HCT116 (cell line): ENCODE data around the gene DYNLT4. TPM values are rescaled to one million over a fixed set of nuclear protein-coding genes. Genes with fewer than 3 reads are reported as not detected.
"Not testable (repeated sequence)": the region's sequence is repeated elsewhere in the genome, so short reads cannot be mapped to it uniquely, and the experiment has no call there.

Source experiments
- ATAC-seq: fragments of 200-7000 bp; cut with Tn5 transposase; 2 replicates; pipeline ENCODE4 v1.9.1; 2020; ENCODE audit warnings: mild to moderate bottlenecking, moderate library complexity
- BruUV-seq: library from RNA; stranded (reverse); fragments of 400-500 nt; replicated peaks from 2 replicates; lab custom pipeline; 2021; lab: Mats Ljungman, UMichigan
- CTCF ChIA-PET: fragments of 300-600 bp; sonication (Branson Sonifier 250); formaldehyde crosslinking; loops from one replicate; lab custom pipeline; 2021; ENCODE audit warnings: antibody characterized with exemption; lab: Charles Lee
- POLR2A ChIA-PET: fragments of 300-600, 350-600 bp; sonication (Branson Sonifier 250); formaldehyde crosslinking; loops from one replicate; lab custom pipeline; 2021; ENCODE audit warnings: antibody characterized with exemption; lab: Charles Lee
- RAD21 ChIA-PET, 2 experiments: fragments of 300-600 bp; sonication (Branson Sonifier 250); formaldehyde crosslinking; loops; one replicate each; lab custom pipeline; 2023; ENCODE audit warnings: low total read pairs in 2 of 2; ENCODE audit not compliant: uncharacterized antibody in 2 of 2, unreplicated experiment in 2 of 2, low non-redundant PET in 1 of 2; lab: Charles Lee
- DNase-seq: peaks from one replicate; pipeline ENCODE4 v3.0.0-alpha.2; 2010; ENCODE audit warnings: low read depth, low spot score
- H2AFZ ChIP-seq: fragments of 200-600 bp; shearing (Covaris generic), sonication (generic); 2 replicates; pipeline ENCODE4 v1.6.1; 2017; ENCODE audit warnings: low read depth, mixed run types, mixed read lengths, antibody characterized with exemption, low read length; ENCODE audit not compliant: poor library complexity, severe bottlenecking
- H3K27ac ChIP-seq: 2 replicates; pipeline ENCODE4 v1.5.1; 2012; ENCODE audit warnings: low read depth, low read length
- H3K27me3 ChIP-seq: fragments of 200-600 bp; sonication (generic); 2 replicates; pipeline ENCODE4 v1.6.1; 2016; ENCODE audit warnings: mixed run types, low read length, mixed read lengths; ENCODE audit not compliant: insufficient read depth
- H3K36me3 ChIP-seq, 2 experiments: fragments of 200-500 bp in 1 of 2; fragments of 200-600 bp in 1 of 2; sonication (Bioruptor generic) in 1 of 2; sonication (generic) in 1 of 2; 2 replicates each; pipeline versions ENCODE4 v1.5.1 to v1.6.1; 2014 to 2016; ENCODE audit warnings: low read length in 2 of 2, inconsistent platforms in 1 of 2, mixed read lengths in 1 of 2, mixed run types in 1 of 2; ENCODE audit not compliant: insufficient read depth in 2 of 2, control insufficient read depth in 1 of 2
- H3K4me1 ChIP-seq, 2 experiments: fragments of 200-600 bp in 1 of 2; sonication (generic) in 1 of 2; 2 replicates each; pipeline versions ENCODE4 v1.5.1 to v1.6.1; 2012 to 2017; ENCODE audit warnings: low read length in 2 of 2, inconsistent platforms in 1 of 2, mild to moderate bottlenecking in 1 of 2, mixed read lengths in 1 of 2, mixed run types in 1 of 2, moderate library complexity in 1 of 2; ENCODE audit not compliant: insufficient read depth in 2 of 2, control insufficient read depth in 1 of 2
- H3K4me2 ChIP-seq: fragments of 200-600 bp; sonication (generic); 2 replicates; pipeline ENCODE4 v1.6.1; 2017; ENCODE audit warnings: mixed run types, low read length, mixed read lengths
- H3K4me3 ChIP-seq, 2 experiments: fragments of 200-600 bp in 1 of 2; sonication (generic) in 1 of 2; replicated peaks in 1 of 2; 2 replicates each; pipeline ENCODE4 v1.5.1; 2011 to 2016; ENCODE audit warnings: low read length in 2 of 2, control low read depth in 1 of 2, low read depth in 1 of 2, mild to moderate bottlenecking in 1 of 2, mixed read lengths in 1 of 2, mixed run types in 1 of 2
- H3K79me2 ChIP-seq: fragments of 200-600 bp; sonication (generic); 2 replicates; pipeline ENCODE4 v1.6.1; 2017; ENCODE audit warnings: mild to moderate bottlenecking, mixed run types, low read length, moderate library complexity, mixed read lengths; ENCODE audit not compliant: insufficient read depth
- H3K9ac ChIP-seq: fragments of 200-600 bp; sonication (generic); 2 replicates; pipeline ENCODE4 v1.6.1; 2016; ENCODE audit warnings: low read length, mixed read lengths
- H3K9me2 ChIP-seq: fragments of 200-600 bp; sonication (generic), shearing (Covaris generic); 2 replicates; pipeline ENCODE4 v1.6.1; 2017; ENCODE audit warnings: mixed run types, mild to moderate bottlenecking, moderate library complexity; ENCODE audit not compliant: insufficient read depth
- H3K9me3 ChIP-seq, 2 experiments: fragments of 200-500 bp in 1 of 2; fragments of 200-600 bp in 1 of 2; sonication (Bioruptor generic) in 1 of 2; sonication (generic) in 1 of 2; 2 replicates each; pipeline ENCODE4 v1.6.1; 2014 to 2017; ENCODE audit warnings: low read length in 2 of 2, mixed read lengths in 2 of 2, inconsistent platforms in 1 of 2, low read depth in 1 of 2, mild to moderate bottlenecking in 1 of 2, mixed run types in 1 of 2, moderate library complexity in 1 of 2; ENCODE audit not compliant: control insufficient read depth in 1 of 2, insufficient read depth in 1 of 2
- H4K20me1 ChIP-seq: fragments of 200-600 bp; sonication (generic), shearing (Covaris generic); 2 replicates; pipeline ENCODE4 v1.6.1; 2017; ENCODE audit warnings: mixed run types, mild to moderate bottlenecking, moderate library complexity; ENCODE audit not compliant: insufficient read depth
- CBX3 ChIP-seq: IDR thresholded peaks from 2 replicates; pipeline ENCODE4 v1.6.1; 2012; ENCODE audit warnings: low read depth
- ELF1 ChIP-seq: IDR thresholded peaks from 2 replicates; pipeline ENCODE4 v1.6.1; 2012; ENCODE audit warnings: low read depth, borderline replicate concordance
- EZH2phosphoT487 ChIP-seq: fragments of 200-600 bp; IDR thresholded peaks from 2 replicates; pipeline ENCODE4 v1.6.1; 2018; ENCODE audit warnings: antibody characterized with exemption, borderline replicate concordance
- FOSL1 ChIP-seq: IDR thresholded peaks from 2 replicates; pipeline ENCODE4 v1.6.1; 2012; ENCODE audit warnings: low read depth
- JUND ChIP-seq: IDR thresholded peaks from 2 replicates; pipeline ENCODE4 v1.6.1; 2012
- RAD21 ChIP-seq: IDR thresholded peaks from 2 replicates; pipeline ENCODE4 v1.6.1; 2012; ENCODE audit warnings: low read depth, mild to moderate bottlenecking
- SIN3A ChIP-seq: IDR thresholded peaks from 2 replicates; pipeline ENCODE4 v1.6.1; 2012; ENCODE audit warnings: low read depth
- YY1 ChIP-seq: IDR thresholded peaks from 2 replicates; pipeline ENCODE4 v1.6.1; 2011; ENCODE audit warnings: low read length, low read depth, moderate library complexity, mild to moderate bottlenecking; ENCODE audit not compliant: insufficient replicate concordance; ENCODE audit errors: extremely low read depth
- ZFX ChIP-seq: fragments of 450-650 bp; IDR thresholded peaks from 2 replicates; pipeline ENCODE4 v1.6.1; 2017
- ZNF274 ChIP-seq: fragments of 200-500 bp; sonication (Bioruptor generic); IDR thresholded peaks from 2 replicates; pipeline ENCODE4 v1.6.1; 2014; ENCODE audit warnings: mild to moderate bottlenecking, low read depth, low read length, inconsistent platforms
- intact Hi-C: fragments of 100-400 bp; cut with micrococcal nuclease; formaldehyde crosslinking; loops from 2 replicates; pipeline ENCODE4 v1.10.0; 2022
- total RNA-seq: library from RNA; stranded (reverse); gene quantifications from one replicate; pipeline ENCODE4 v1.2.1, GENCODE V29; 2021; ENCODE audit not compliant: unreplicated experiment
- TF ChIP-seq, protein P1 (sequence below): IDR thresholded peaks from 2 replicates; pipeline ENCODE4 v1.6.1; 2012; ENCODE audit warnings: low read depth
- TF ChIP-seq, protein P2 (sequence below): IDR thresholded peaks from 2 replicates; pipeline ENCODE4 v1.6.1; 2012

Gene DYNLT4
- total RNA-seq, 1 experiment from 2014 or later = 0.96 TPM

DNA sequence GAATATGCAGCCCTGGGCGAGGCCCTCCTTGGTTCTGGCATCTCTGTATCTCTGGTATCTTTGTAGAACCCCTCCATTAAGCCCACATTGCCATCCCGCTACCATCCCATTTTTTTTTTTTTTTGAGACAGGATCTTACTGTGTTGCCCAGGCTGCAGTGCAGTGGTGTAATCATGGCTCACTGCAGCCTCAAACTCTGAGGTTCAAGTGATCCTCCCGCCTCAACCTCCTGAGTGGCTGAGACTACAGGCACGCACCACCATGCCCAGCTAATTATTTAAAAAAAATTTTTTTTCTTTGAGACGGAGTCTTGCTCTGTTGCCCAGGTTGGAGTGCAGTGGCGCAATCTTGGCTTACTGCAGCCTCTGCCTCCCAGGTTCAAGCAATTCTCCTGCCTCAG is 17.2 kb upstream of the DYNLT4 start:
- H2AFZ ChIP-seq, CTCF ChIA-PET, H3K9me3 ChIP-seq, H3K27ac ChIP-seq, DNase-seq, BruUV-seq, H3K4me3 ChIP-seq, ATAC-seq, RAD21 ChIA-PET, H3K79me2 ChIP-seq, H3K36me3 ChIP-seq, H3K9me2 ChIP-seq, H3K9ac ChIP-seq, H3K27me3 ChIP-seq, H4K20me1 ChIP-seq, intact Hi-C loops, H3K4me2 ChIP-seq: not testable (repeated sequence)
- H3K4me1 ChIP-seq = peaks cover 0 to 13% of the 10 kb centered on the region in 2 experiments; a peak in 2 of 4 replicates
- POLR2A ChIA-PET = interaction anchor here (1.7 to 9.1 kb wide), 2 partner anchors 16 to 103 kb away, joined by 5 to 200 read pairs; partner anchors contain the start of genes BTBD19 and DYNLT4

DNA sequence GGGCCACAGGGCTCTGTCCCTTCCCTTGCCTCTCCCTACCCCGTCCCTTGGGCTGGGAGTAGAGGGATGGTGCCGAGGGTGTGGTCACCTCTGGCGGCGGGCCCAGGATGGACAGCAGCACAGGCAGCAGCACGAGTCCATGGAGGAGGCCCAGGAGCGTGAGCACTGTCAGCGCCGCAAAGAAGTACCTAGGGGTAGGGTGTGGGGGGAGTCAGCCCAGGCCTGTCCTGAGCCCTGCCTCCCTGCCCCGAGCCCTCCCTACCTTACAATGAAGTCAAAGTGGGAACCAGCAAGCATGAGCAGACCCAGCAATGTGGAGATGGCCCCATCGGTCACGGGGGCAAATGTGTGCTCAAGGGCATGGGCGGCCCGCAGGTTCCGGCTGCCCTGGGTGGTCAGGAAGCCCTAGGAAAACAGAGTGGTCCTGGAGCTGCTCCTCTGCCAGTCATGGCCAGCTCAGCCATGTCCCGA is 15.9 kb upstream of the DYNLT4 start:
- Histone ChIP-seq H3K79me2 (no peaks in the 10 kb centered on the region), H3K4me1 (peaks cover 10 to 26% of the 10 kb centered on the region in 2 experiments), H3K9ac (no peak overlapping the region), H3K27ac (no peak overlapping the region), H3K27me3 (no peaks in the 10 kb centered on the region), H4K20me1 (no peaks in the 10 kb centered on the region), H3K4me2 (no peak overlapping the region), H3K9me3 (no peaks in the 10 kb centered on the region), H3K4me3 (no peak overlapping the region), H3K9me2 (no peaks in the 10 kb centered on the region), H3K36me3 (no peaks in the 10 kb centered on the region), H2AFZ (no peak overlapping the region)
- TF ChIP-seq EZH2phosphoT487 (no peak), RAD21 (no peak), YY1 (no peak), ELF1 (no peak), ZNF274 (no peak), JUND (no peak), SIN3A (no peak), ZFX (no peak), CBX3 (no peak), FOSL1 (no peak)
- TF ChIP-seq, protein P1, sequence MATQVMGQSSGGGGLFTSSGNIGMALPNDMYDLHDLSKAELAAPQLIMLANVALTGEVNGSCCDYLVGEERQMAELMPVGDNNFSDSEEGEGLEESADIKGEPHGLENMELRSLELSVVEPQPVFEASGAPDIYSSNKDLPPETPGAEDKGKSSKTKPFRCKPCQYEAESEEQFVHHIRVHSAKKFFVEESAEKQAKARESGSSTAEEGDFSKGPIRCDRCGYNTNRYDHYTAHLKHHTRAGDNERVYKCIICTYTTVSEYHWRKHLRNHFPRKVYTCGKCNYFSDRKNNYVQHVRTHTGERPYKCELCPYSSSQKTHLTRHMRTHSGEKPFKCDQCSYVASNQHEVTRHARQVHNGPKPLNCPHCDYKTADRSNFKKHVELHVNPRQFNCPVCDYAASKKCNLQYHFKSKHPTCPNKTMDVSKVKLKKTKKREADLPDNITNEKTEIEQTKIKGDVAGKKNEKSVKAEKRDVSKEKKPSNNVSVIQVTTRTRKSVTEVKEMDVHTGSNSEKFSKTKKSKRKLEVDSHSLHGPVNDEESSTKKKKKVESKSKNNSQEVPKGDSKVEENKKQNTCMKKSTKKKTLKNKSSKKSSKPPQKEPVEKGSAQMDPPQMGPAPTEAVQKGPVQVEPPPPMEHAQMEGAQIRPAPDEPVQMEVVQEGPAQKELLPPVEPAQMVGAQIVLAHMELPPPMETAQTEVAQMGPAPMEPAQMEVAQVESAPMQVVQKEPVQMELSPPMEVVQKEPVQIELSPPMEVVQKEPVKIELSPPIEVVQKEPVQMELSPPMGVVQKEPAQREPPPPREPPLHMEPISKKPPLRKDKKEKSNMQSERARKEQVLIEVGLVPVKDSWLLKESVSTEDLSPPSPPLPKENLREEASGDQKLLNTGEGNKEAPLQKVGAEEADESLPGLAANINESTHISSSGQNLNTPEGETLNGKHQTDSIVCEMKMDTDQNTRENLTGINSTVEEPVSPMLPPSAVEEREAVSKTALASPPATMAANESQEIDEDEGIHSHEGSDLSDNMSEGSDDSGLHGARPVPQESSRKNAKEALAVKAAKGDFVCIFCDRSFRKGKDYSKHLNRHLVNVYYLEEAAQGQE = no peak
- TF ChIP-seq, protein P2, sequence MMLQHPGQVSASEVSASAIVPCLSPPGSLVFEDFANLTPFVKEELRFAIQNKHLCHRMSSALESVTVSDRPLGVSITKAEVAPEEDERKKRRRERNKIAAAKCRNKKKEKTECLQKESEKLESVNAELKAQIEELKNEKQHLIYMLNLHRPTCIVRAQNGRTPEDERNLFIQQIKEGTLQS = no peak
- POLR2A ChIA-PET = interaction anchor here (0.6 to 9.1 kb wide), 5 partner anchors 15 to 480 kb away, joined by 3 to 200 read pairs (median 4); partner anchors contain the start of genes BTBD19, DYNLT4 and UROD
- DNase-seq (no peak), ATAC-seq (no peak)
- BruUV-seq = no TSS peak
- intact Hi-C loops = no loop called here
- RAD21 ChIA-PET = no interaction called here
- CTCF ChIA-PET = no interaction called here
